Astrocyte (in vitro differentiated cells and primary cell): ENCODE results near the gene GPAT3. TPM values are rescaled to one million over a fixed set of nuclear protein-coding genes. Genes with fewer than 3 reads are reported as not detected.

Experiments
- DNase-seq: peaks from one replicate; pipeline ENCODE4 v3.0.0-alpha.2; 2010; ENCODE audit warnings: low read depth
- FAIRE-seq: peaks from 2 replicates; lab custom pipeline; 2011; peaks lifted over from hg19 to GRCh38; lab: Jason Lieb, UNC
- H2AFZ ChIP-seq: 2 replicates; pipeline ENCODE4 v1.6.0; 2012; ENCODE audit warnings: low read depth, low read length, inconsistent platforms
- H3K27ac ChIP-seq: 2 replicates; pipeline ENCODE4 v1.5.1; 2011; ENCODE audit warnings: low read depth, low read length, inconsistent platforms
- H3K27me3 ChIP-seq: 2 replicates; pipeline ENCODE4 v1.6.0; 2011; ENCODE audit warnings: low read length, inconsistent platforms; ENCODE audit not compliant: insufficient read depth
- H3K36me3 ChIP-seq: 2 replicates; pipeline ENCODE4 v1.5.1; 2011; ENCODE audit warnings: low read length, inconsistent platforms; ENCODE audit not compliant: insufficient read depth
- H3K4me1 ChIP-seq: 2 replicates; pipeline ENCODE4 v1.5.1; 2011; ENCODE audit warnings: low read length, inconsistent platforms; ENCODE audit not compliant: insufficient read depth
- H3K4me2 ChIP-seq: 2 replicates; pipeline ENCODE4 v1.6.0; 2012; ENCODE audit warnings: low read length, inconsistent platforms
- H3K4me3 ChIP-seq: 2 replicates; pipeline ENCODE4 v1.5.1; 2011; ENCODE audit warnings: low read depth, mild to moderate bottlenecking, low read length, inconsistent platforms; ENCODE audit not compliant: insufficient read depth
- H3K79me2 ChIP-seq: 2 replicates; pipeline ENCODE4 v1.6.0; 2012; ENCODE audit warnings: mild to moderate bottlenecking, low read length, inconsistent platforms; ENCODE audit not compliant: insufficient read depth
- H3K9ac ChIP-seq: 2 replicates; pipeline ENCODE4 v1.6.0; 2012; ENCODE audit warnings: mild to moderate bottlenecking, low read length, inconsistent platforms
- H3K9me3 ChIP-seq: 2 replicates; pipeline ENCODE4 v1.5.1; 2012; ENCODE audit warnings: low read depth, mild to moderate bottlenecking, low read length, inconsistent platforms; ENCODE audit not compliant: insufficient read depth
- H4K20me1 ChIP-seq: 2 replicates; pipeline ENCODE4 v1.6.0; 2012; ENCODE audit warnings: low read length, inconsistent platforms; ENCODE audit not compliant: insufficient read depth
- H3K27ac Mint-ChIP-seq: one replicate; pipeline ENCODE4 v1.8.0; 2021; ENCODE audit warnings: mild to moderate bottlenecking, mixed read lengths; ENCODE audit not compliant: unreplicated experiment
- H3K27me3 Mint-ChIP-seq: one replicate; pipeline ENCODE4 v1.8.0; 2021; ENCODE audit warnings: low read depth, mixed read lengths; ENCODE audit not compliant: unreplicated experiment
- H3K36me3 Mint-ChIP-seq: one replicate; pipeline ENCODE4 v1.8.0; 2021; ENCODE audit warnings: low read depth, mixed read lengths; ENCODE audit not compliant: unreplicated experiment
- H3K4me1 Mint-ChIP-seq: one replicate; pipeline ENCODE4 v1.8.0; 2021; ENCODE audit warnings: low read depth, mixed read lengths; ENCODE audit not compliant: unreplicated experiment
- H3K4me3 Mint-ChIP-seq: one replicate; pipeline ENCODE4 v1.8.0; 2021; ENCODE audit warnings: mild to moderate bottlenecking, moderate library complexity, mixed read lengths; ENCODE audit not compliant: unreplicated experiment
- H3K9me3 Mint-ChIP-seq: one replicate; pipeline ENCODE4 v1.8.0; 2021; ENCODE audit warnings: mild to moderate bottlenecking, mixed read lengths; ENCODE audit not compliant: unreplicated experiment
- EZH2 ChIP-seq: IDR thresholded peaks from 2 replicates; pipeline ENCODE4 v1.6.1; 2012; ENCODE audit warnings: mild to moderate bottlenecking, low read length, inconsistent platforms; ENCODE audit not compliant: insufficient read depth
- total RNA-seq: library from RNA; stranded (reverse); gene quantifications from 2 replicates; pipeline ENCODE4 v1.2.1, GENCODE V29; 2021
- TF ChIP-seq, protein P1 (sequence below): IDR thresholded peaks from 2 replicates; pipeline ENCODE4 v1.5.1; 2011; ENCODE audit warnings: low read depth, mild to moderate bottlenecking, inconsistent platforms, low read length, moderate library complexity; ENCODE audit not compliant: insufficient read depth

Gene GPAT3
- total RNA-seq, 1 donor from 2014 or later = 0.39 TPM

DNA sequence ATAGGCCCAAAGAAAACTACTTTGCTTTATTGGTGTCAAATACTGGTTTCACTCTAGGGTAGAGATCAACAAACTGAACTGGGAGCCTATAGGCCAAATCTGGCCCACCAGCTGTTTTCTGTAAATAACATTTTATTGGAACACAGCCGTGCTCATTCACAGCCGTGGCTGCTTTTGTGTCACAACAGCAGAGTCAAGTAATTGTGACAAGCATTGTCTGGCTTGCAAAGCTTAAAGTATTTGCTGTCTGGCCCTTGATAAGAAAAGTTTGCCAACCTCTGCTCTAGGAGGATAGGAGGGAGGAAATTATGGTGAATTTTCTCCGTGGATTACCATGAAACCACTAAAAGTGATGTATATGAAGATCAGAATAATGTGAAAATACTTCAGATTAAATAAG is 53.4 kb downstream of the GPAT3 start:
- no peaks in the 10 kb centered on the region for H4K20me1 ChIP-seq
- no peaks in the 10 kb centered on the region for H3K36me3 ChIP-seq
- no peak overlapping the region for H3K27ac ChIP-seq
- H3K79me2 ChIP-seq = no peaks in the 10 kb centered on the region
- Mint-ChIP-seq H3K9me3 (peaks cover 2% of the 10 kb centered on the region), H3K4me1 (no peaks in the 10 kb centered on the region), H3K4me3 (no peak overlapping the region), H3K36me3 (no peaks in the 10 kb centered on the region), H3K27ac (no peak overlapping the region), H3K27me3 (no peaks in the 10 kb centered on the region)
- TF ChIP-seq, protein P1, sequence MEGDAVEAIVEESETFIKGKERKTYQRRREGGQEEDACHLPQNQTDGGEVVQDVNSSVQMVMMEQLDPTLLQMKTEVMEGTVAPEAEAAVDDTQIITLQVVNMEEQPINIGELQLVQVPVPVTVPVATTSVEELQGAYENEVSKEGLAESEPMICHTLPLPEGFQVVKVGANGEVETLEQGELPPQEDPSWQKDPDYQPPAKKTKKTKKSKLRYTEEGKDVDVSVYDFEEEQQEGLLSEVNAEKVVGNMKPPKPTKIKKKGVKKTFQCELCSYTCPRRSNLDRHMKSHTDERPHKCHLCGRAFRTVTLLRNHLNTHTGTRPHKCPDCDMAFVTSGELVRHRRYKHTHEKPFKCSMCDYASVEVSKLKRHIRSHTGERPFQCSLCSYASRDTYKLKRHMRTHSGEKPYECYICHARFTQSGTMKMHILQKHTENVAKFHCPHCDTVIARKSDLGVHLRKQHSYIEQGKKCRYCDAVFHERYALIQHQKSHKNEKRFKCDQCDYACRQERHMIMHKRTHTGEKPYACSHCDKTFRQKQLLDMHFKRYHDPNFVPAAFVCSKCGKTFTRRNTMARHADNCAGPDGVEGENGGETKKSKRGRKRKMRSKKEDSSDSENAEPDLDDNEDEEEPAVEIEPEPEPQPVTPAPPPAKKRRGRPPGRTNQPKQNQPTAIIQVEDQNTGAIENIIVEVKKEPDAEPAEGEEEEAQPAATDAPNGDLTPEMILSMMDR = no peak
- TF ChIP-seq EZH2 = no peak
- H3K9me3 ChIP-seq = no peaks in the 10 kb centered on the region
- no peaks in the 10 kb centered on the region for H3K27me3 ChIP-seq
- H2AFZ ChIP-seq = no peak overlapping the region
- no peaks in the 10 kb centered on the region for H3K4me1 ChIP-seq
- no peak overlapping the region for H3K9ac ChIP-seq
- FAIRE-seq (no peak), DNase-seq (no peak)
- H3K4me2 ChIP-seq = no peak overlapping the region
- no peak overlapping the region for H3K4me3 ChIP-seq

- H3K4me2 ChIP-seq = no peak overlapping the region
- no peaks in the 10 kb centered on the region for H3K79me2 ChIP-seq
- no peaks in the 10 kb centered on the region for H3K9me3 ChIP-seq
- no peak overlapping the region for H3K4me3 ChIP-seq
- H3K36me3 ChIP-seq = no peaks in the 10 kb centered on the region
- Mint-ChIP-seq H3K4me1 (no peaks in the 10 kb centered on the region), H3K9me3 (peaks cover 2% of the 10 kb centered on the region), H3K27ac (no peak overlapping the region), H3K36me3 (no peaks in the 10 kb centered on the region), H3K27me3 (no peaks in the 10 kb centered on the region), H3K4me3 (no peak overlapping the region)
- no peak overlapping the region for H3K9ac ChIP-seq
- no peaks in the 10 kb centered on the region for H4K20me1 ChIP-seq
- TF ChIP-seq, protein P1 = no peak
- no peak for TF ChIP-seq EZH2
- no peaks in the 10 kb centered on the region for H3K4me1 ChIP-seq
- no peak overlapping the region for H3K27ac ChIP-seq
- H2AFZ ChIP-seq = no peak overlapping the region
- no peaks in the 10 kb centered on the region for H3K27me3 ChIP-seq
- FAIRE-seq (no peak), DNase-seq (no peak)
Measured at GRCh38 chr4:83591056-83591455, 55.1 kb downstream of the GPAT3 start.

GRCh38 chr4:83591730-83592129 is 55.8 kb downstream of the GPAT3 start:
- H3K4me3 ChIP-seq = no peak overlapping the region
- no peaks in the 10 kb centered on the region for H3K27me3 ChIP-seq
- no peak overlapping the region for H3K27ac ChIP-seq
- H3K36me3 Mint-ChIP-seq = no peaks in the 10 kb centered on the region
- DNase-seq (no peak), FAIRE-seq (no peak)
- no peaks in the 10 kb centered on the region for H3K27me3 Mint-ChIP-seq
- H3K36me3 ChIP-seq = no peaks in the 10 kb centered on the region
- no peak overlapping the region for H2AFZ ChIP-seq
- no peak for TF ChIP-seq EZH2
- TF ChIP-seq, protein P1 = no peak
- H3K4me1 Mint-ChIP-seq = no peaks in the 10 kb centered on the region
- no peaks in the 10 kb centered on the region for H3K9me3 ChIP-seq
- H3K4me1 ChIP-seq = no peaks in the 10 kb centered on the region
- no peak overlapping the region for H3K4me3 Mint-ChIP-seq
- no peak overlapping the region for H3K27ac Mint-ChIP-seq
- H4K20me1 ChIP-seq = no peaks in the 10 kb centered on the region
- no peak overlapping the region for H3K9ac ChIP-seq
- no peaks in the 10 kb centered on the region for H3K79me2 ChIP-seq
- peaks cover 2% of the 10 kb centered on the region for H3K9me3 Mint-ChIP-seq
- no peak overlapping the region for H3K4me2 ChIP-seq
